Mammary epithelial cell (primary cell): ENCODE results near the gene FETUB.

Experiments
- EZH2 ChIP-seq: IDR thresholded peaks from 2 replicates; pipeline ENCODE4 v1.6.1; 2012; ENCODE audit warnings: low read length, inconsistent platforms, borderline replicate concordance
- TF ChIP-seq, protein P1 (sequence below), 2 donors: IDR thresholded peaks in 1 of 2; conservative IDR thresholded peaks in 1 of 2; 2 replicates each; pipeline ENCODE4 v1.5.1; 2011 to 2012; ENCODE audit warnings: inconsistent platforms in 2 of 2, low read length in 2 of 2, mild to moderate bottlenecking in 2 of 2, control low read depth in 1 of 2, low read depth in 1 of 2; ENCODE audit not compliant: insufficient read depth in 1 of 2; ENCODE audit errors: extremely low read depth in 1 of 2

DNA sequence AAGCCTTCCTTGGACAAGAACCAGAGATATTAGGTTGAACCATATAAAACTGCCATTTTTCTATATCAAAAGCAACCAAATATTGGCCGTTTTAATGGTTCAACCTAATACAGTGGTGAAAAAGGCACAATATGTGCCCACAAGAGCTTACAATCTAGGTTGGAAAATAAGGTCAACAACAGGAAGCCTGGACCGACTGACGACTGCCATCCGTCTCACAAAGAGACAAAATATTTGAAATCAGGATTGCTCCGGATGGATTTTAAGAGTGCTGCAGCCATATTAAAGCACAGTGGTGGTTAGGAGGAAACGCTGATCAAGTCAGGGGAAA lies 26.0 kb upstream of the FETUB start:
- TF ChIP-seq, protein P1, sequence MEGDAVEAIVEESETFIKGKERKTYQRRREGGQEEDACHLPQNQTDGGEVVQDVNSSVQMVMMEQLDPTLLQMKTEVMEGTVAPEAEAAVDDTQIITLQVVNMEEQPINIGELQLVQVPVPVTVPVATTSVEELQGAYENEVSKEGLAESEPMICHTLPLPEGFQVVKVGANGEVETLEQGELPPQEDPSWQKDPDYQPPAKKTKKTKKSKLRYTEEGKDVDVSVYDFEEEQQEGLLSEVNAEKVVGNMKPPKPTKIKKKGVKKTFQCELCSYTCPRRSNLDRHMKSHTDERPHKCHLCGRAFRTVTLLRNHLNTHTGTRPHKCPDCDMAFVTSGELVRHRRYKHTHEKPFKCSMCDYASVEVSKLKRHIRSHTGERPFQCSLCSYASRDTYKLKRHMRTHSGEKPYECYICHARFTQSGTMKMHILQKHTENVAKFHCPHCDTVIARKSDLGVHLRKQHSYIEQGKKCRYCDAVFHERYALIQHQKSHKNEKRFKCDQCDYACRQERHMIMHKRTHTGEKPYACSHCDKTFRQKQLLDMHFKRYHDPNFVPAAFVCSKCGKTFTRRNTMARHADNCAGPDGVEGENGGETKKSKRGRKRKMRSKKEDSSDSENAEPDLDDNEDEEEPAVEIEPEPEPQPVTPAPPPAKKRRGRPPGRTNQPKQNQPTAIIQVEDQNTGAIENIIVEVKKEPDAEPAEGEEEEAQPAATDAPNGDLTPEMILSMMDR (conservative IDR thresholded peaks at IDR 0.05 in 1 of 2, IDR thresholded peaks at IDR 0.05 in 1 of 2; ENCODE audit: extremely low read depth in 1 of 2, insufficient read depth in 1 of 2, low read depth in 1 of 2, low read length in 2 of 2), result no peak
- no peak for TF ChIP-seq EZH2
